Vagina (tissue), 2 donors: ENCODE measurements around the gene VMP1.

Source experiments
- CTCF ChIP-seq, 3 experiments: fragments of 450-650 bp in 2 of 3; fragments of 200-600 bp in 1 of 3; sonication (generic) in 1 of 3; IDR thresholded peaks; one replicate each; pipeline ENCODE4 v1.5.1; 2017 to 2019; ENCODE audit warnings: antibody characterized with exemption in 3 of 3, mild to moderate bottlenecking in 2 of 3, moderate library complexity in 2 of 3
- POLR2A ChIP-seq, 2 donors: fragments of 450-650 bp; IDR thresholded peaks; one replicate each; pipeline ENCODE4 v1.6.1; 2017; ENCODE audit warnings: antibody characterized with exemption in 2 of 2, mild to moderate bottlenecking in 2 of 2, moderate library complexity in 2 of 2

GRCh38 chr17:59688496-59688895, 19.0 kb upstream of the VMP1 start:
- TF ChIP-seq POLR2A (IDR thresholded peaks at IDR 0.05) (no peak), CTCF (IDR thresholded peaks at IDR 0.05) (no peak)
